Left lung (tissue), 10 donors: ENCODE results near the gene UBAC2. TPM values are rescaled to one million over a fixed set of nuclear protein-coding genes. Genes with fewer than 3 reads are reported as not detected.
A peak's percentile ranks its signal among the peaks of the same experiment; 100 is the strongest.

Experiments used
- ATAC-seq: fragments of 200-7000 bp; cut with Tn5 transposase; one replicate; pipeline ENCODE4 v1.9.1; 2020; ENCODE audit warnings: moderate library complexity
- DNase-seq, 4 donors: peaks; one replicate each; pipeline ENCODE4 v3.0.0-alpha.2; 2013 to 2020
- H3K27ac ChIP-seq, 2 donors: fragments of 200-600 bp; sonication (generic) in 1 of 2; one replicate each; pipeline versions ENCODE4 v1.5.0 to v1.8.0; 2020 to 2021
- H3K27me3 ChIP-seq, 2 donors: fragments of 200-600 bp; sonication (generic) in 1 of 2; one replicate each; pipeline versions ENCODE4 v1.5.0 to v1.8.0; 2020 to 2021
- H3K36me3 ChIP-seq, 2 donors: fragments of 200-600 bp; sonication (generic) in 1 of 2; one replicate each; pipeline versions ENCODE4 v1.5.0 to v1.8.0; 2020 to 2021
- H3K4me1 ChIP-seq, 2 donors: fragments of 200-600 bp; one replicate each; pipeline ENCODE4 v1.8.0; 2021
- H3K4me3 ChIP-seq, 2 donors: fragments of 200-600 bp; sonication (generic) in 1 of 2; one replicate each; pipeline versions ENCODE4 v1.5.0 to v1.8.0; 2020 to 2021; ENCODE audit warnings: mild to moderate bottlenecking in 1 of 2
- H3K9me3 ChIP-seq, 2 donors: fragments of 200-600 bp; sonication (generic) in 1 of 2; one replicate each; pipeline versions ENCODE4 v1.5.0 to v1.8.0; 2020 to 2021
- intact Hi-C, 2 donors: fragments of 100-400 bp; cut with DNase I; formaldehyde crosslinking; loops; one replicate each; pipeline versions ENCODE4 v1.11.2 to v1.14.2; 2022
- polyA plus RNA-seq, 6 donors: library from polyadenylated mRNA; unstranded; fragments of 120-200 nt; gene quantifications; one replicate each; pipeline ENCODE4 v1.2.1, GENCODE V29; 2013; ENCODE audit not compliant: insufficient read length in 6 of 6
- total RNA-seq, 2 donors: library from RNA; stranded (reverse); fragmentation: NEBNext Ultra II Directional; extraction: Animal tissue kit (Norgen Biotek cat#: 25700); gene quantifications; one replicate each; pipeline ENCODE4 v1.2.1, GENCODE V29; 2021
- TF ChIP-seq, protein P1 (sequence below), 2 donors: fragments of 200-600 bp; sonication (generic) in 1 of 2; IDR thresholded peaks; one replicate each; pipeline versions ENCODE4 v1.5.0 to v1.8.0; 2021; ENCODE audit warnings: antibody characterized with exemption in 2 of 2
- donor health status: DM: no; HTN: yes; CAD: no.
- donor health status: DM: no; HTN: no; CAD: no.

Gene UBAC2
- total and polyA plus RNA-seq, 8 donors: 56.1 to 71.6 (median 66.4) TPM

DNA sequence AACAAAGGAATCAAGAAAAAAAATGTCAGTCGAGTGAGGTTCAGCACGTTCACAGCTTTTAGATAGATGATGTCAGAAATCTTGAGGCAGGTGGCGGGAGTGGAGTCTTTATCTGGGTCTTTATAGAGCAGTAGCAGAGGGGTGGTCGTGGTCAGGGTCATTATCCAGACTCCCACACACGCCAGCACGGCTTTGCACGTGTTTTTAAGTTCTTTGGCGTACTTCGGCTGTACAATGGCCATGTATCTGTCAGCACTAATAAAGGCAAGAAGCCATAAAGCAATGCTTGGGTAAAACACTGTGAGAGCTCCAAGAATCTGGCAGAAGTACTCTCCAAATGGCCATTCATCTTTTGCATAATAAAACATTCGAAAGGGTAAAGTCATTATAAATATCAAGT, 54.6 kb downstream of the UBAC2 start:
- TF ChIP-seq, protein P1, sequence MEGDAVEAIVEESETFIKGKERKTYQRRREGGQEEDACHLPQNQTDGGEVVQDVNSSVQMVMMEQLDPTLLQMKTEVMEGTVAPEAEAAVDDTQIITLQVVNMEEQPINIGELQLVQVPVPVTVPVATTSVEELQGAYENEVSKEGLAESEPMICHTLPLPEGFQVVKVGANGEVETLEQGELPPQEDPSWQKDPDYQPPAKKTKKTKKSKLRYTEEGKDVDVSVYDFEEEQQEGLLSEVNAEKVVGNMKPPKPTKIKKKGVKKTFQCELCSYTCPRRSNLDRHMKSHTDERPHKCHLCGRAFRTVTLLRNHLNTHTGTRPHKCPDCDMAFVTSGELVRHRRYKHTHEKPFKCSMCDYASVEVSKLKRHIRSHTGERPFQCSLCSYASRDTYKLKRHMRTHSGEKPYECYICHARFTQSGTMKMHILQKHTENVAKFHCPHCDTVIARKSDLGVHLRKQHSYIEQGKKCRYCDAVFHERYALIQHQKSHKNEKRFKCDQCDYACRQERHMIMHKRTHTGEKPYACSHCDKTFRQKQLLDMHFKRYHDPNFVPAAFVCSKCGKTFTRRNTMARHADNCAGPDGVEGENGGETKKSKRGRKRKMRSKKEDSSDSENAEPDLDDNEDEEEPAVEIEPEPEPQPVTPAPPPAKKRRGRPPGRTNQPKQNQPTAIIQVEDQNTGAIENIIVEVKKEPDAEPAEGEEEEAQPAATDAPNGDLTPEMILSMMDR (IDR thresholded peaks at IDR 0.05): no peak
- DNase-seq (no peak), ATAC-seq (no peak)
- Histone ChIP-seq H3K4me1 (peaks cover 0 to 23% of the 10 kb centered on the region in 2 donors), H3K27me3 (no peaks in the 10 kb centered on the region), H3K27ac (no peak overlapping the region), H3K4me3 (no peak overlapping the region), H3K36me3 (peaks cover 0 to 13% of the 10 kb centered on the region in 2 donors), H3K9me3 (no peaks in the 10 kb centered on the region)
- intact Hi-C loops: no loop called here

DNA sequence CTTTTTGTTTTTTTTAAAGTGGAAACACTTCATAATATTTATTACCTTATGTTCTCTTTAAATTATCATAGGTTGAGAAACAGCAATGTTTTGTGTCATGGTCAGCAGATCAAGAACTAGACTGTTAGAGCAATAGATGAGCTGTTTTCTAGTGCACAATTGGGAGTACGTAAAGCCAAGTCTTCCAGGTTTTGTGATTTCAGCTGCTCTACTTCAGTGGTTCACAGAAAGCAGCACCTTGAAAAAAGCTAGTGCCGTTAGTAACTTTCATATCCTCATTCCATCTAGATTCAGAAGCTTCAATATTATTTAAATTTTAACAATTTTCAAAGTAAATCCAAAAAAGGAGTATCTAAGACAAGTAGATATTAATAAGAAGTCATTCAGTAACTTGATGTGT, 55.6 kb downstream of the UBAC2 start:
- no peak overlapping the region for H3K27ac ChIP-seq
- intact Hi-C loops: no loop called here
- no peak overlapping the region for H3K4me3 ChIP-seq
- ATAC-seq: no peak
- H3K9me3 ChIP-seq: no peaks in the 10 kb centered on the region
- TF ChIP-seq, protein P1 (IDR thresholded peaks at IDR 0.05): no peak
- H3K36me3 ChIP-seq: peaks cover 0 to 9% of the 10 kb centered on the region in 2 donors
- no peaks in the 10 kb centered on the region for H3K27me3 ChIP-seq
- no peak for DNase-seq
- H3K4me1 ChIP-seq: peaks cover 0 to 23% of the 10 kb centered on the region in 2 donors

DNA sequence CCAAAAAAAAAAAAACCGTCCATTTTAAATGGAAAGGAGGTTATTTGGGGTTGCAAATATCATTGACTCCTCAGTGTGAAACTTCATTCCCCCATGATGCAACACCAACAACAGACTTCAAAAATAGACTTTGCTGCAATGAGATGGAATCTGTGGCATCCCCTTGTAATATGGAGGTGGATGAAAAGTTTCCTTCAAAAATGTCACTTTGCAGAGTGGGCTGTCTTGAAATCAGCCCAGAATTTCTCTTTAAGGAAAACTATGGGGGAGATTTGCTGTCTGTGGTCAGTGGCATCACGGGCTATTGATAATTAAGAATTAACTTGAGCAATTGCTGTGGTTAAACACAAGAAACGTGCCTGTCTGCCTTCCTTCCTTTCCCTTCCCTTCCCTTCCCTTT, 56.1 kb downstream of the UBAC2 start:
- TF ChIP-seq, protein P1 (IDR thresholded peaks at IDR 0.05): no peak
- Histone ChIP-seq H3K4me3 (no peak overlapping the region), H3K27me3 (no peaks in the 10 kb centered on the region), H3K4me1 (peaks cover 0 to 23% of the 10 kb centered on the region in 2 donors), H3K9me3 (no peaks in the 10 kb centered on the region), H3K36me3 (peaks cover 0 to 9% of the 10 kb centered on the region in 2 donors), H3K27ac (no peak overlapping the region)
- intact Hi-C loops: no loop called here
- ATAC-seq (no peak), DNase-seq (no peak)

DNA sequence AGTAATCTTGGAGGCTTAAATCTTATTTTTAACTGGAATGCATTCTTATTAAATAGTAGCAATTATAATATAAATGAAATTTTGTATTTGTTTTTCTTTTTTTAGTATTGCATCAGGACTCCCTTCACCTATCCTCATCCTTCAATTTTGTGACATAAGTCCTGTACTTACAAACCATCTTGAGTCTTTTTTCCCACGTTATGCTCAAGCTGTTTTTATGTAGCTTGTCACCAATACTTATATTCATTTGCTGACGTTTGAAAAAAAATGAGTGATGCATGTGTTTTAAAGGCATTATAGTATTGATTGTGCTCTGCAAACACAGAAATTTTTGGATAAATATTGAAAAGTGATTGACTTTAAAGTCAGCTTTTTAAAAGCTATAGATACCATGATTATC, 56.6 kb downstream of the UBAC2 start:
- DNase-seq (no peak), ATAC-seq (no peak)
- Histone ChIP-seq H3K36me3 (peaks cover 0 to 9% of the 10 kb centered on the region in 2 donors), H3K27ac (no peak overlapping the region), H3K27me3 (no peaks in the 10 kb centered on the region), H3K4me3 (no peak overlapping the region), H3K9me3 (no peaks in the 10 kb centered on the region), H3K4me1 (peaks cover 0 to 23% of the 10 kb centered on the region in 2 donors)
- TF ChIP-seq, protein P1 (IDR thresholded peaks at IDR 0.05): no peak
- intact Hi-C loops: no loop called here

DNA sequence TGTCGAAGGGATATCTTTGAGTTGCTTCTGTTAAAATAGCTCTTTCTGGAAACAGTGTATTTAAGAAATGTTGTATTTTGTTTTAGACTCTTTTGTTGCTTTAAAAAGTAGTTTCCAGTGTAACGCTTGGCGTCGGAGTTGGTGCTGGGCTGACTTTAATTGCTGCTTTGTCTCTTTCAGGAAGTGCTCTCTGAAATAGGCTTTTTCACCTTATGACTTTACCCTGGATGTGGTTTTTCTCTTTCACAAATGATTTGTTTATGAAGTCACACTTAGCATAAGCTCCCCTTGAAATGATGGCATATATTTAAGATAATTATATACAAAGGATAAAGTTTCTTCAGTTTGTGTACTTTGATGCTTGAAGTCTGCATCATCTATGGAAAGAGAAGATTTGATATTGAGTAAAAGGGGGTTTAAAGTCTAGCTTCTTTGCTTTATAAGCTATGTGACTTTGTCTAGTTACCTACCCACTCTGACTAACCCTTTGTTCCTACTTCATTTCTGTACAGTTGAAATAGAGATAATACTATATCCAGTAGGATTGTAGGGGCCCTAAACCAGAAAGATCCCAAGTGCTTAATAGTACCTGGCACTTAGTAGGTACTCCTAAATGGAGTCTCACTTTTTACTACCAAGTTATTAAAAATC, 57.7 kb downstream of the UBAC2 start, which contains the start of gene GPR18:
Gene GPR18 (minus strand): TSS at position 170 of the 651 bp plus-strand sequence. CDS start 2,507 bp downstream, outside the sequence.
- DNase-seq (no peak), ATAC-seq (no peak)
- peak within 1 kb of the TSS in 1 of 2 donors; percentile 70 for H3K27ac ChIP-seq
- TF ChIP-seq, protein P1 (IDR thresholded peaks at IDR 0.05): no peak
- no peaks in the 10 kb centered on the region for H3K9me3 ChIP-seq
- no peaks in the 10 kb centered on the region for H3K27me3 ChIP-seq
- H3K4me1 ChIP-seq: peaks cover 0 to 25% of the 10 kb centered on the region in 2 donors
- H3K36me3 ChIP-seq: peaks cover 0 to 9% of the 10 kb centered on the region in 2 donors
- intact Hi-C loops: no loop called here
- no peak within 1 kb of the TSS for H3K4me3 ChIP-seq
